ENCODE data around the gene CFTR. TPM values are rescaled to one million over a fixed set of nuclear protein-coding genes. Genes with fewer than 3 reads are reported as not detected.
"Not testable (repeated sequence)": the region's sequence is repeated elsewhere in the genome, so short reads cannot be mapped to it uniquely, and the experiment has no call there.

Gene CFTR
- polyA plus RNA-seq = not detected

- Mint-ChIP-seq H3K27ac (no peak within 1 kb of the TSS), H3K27me3 (peaks cover 10% of the 10 kb centered on the region), H3K9me3 (no peaks in the 10 kb centered on the region), H3K4me3 (no peak within 1 kb of the TSS), H3K4me1 (peaks cover 0 to 3% (median 0%) of the 10 kb centered on the region in 3 donors), H3K36me3 (no peaks in the 10 kb centered on the region)
Observed at GRCh38 chr7:117479225-117480054, at the start of gene CFTR. TSS of gene CFTR (plus strand) at chr7:117480025. CDS start at chr7:117480095, 70 bp downstream.

GRCh38 chr7:117435475-117436043 is 44.3 kb upstream of the CFTR start:
- Mint-ChIP-seq H3K9me3 (peaks cover 0 to 3% (median 3%) of the 10 kb centered on the region in 3 donors), H3K4me3 (no peak overlapping the region), H3K27me3 (no peaks in the 10 kb centered on the region), H3K36me3 (no peaks in the 10 kb centered on the region), H3K27ac (no peak overlapping the region), H3K4me1 (no peaks in the 10 kb centered on the region)

- Mint-ChIP-seq H3K36me3 (no peaks in the 10 kb centered on the region), H3K27me3 (no peaks in the 10 kb centered on the region), H3K4me3 (no peak overlapping the region), H3K4me1 (no peaks in the 10 kb centered on the region), H3K9me3 (peaks cover 0 to 6% (median 2%) of the 10 kb centered on the region in 3 donors), H3K27ac (no peak overlapping the region)
Observed at GRCh38 chr7:117444646-117445045, 35.2 kb upstream of the CFTR start.

- Mint-ChIP-seq H3K27ac (no peak overlapping the region), H3K27me3 (no peaks in the 10 kb centered on the region), H3K4me1 (no peaks in the 10 kb centered on the region), H3K4me3 (no peak overlapping the region), H3K36me3 (no peaks in the 10 kb centered on the region), H3K9me3 (peaks cover 0 to 12% (median 2%) of the 10 kb centered on the region in 3 donors)
Observed at GRCh38 chr7:117445206-117445605, 34.6 kb upstream of the CFTR start.

- peaks cover 0 to 16% (median 5%) of the 10 kb centered on the region in 3 donors for H3K9me3 Mint-ChIP-seq
- no peaks in the 10 kb centered on the region for H3K27me3 Mint-ChIP-seq
- no peaks in the 10 kb centered on the region for H3K36me3 Mint-ChIP-seq
- no peak overlapping the region for H3K4me3 Mint-ChIP-seq
- no peaks in the 10 kb centered on the region for H3K4me1 Mint-ChIP-seq
- no peak overlapping the region for H3K27ac Mint-ChIP-seq
Observed at GRCh38 chr7:117446220-117446815, 33.5 kb upstream of the CFTR start.

GRCh38 chr7:117448655-117449054 is 31.2 kb upstream of the CFTR start:
- Mint-ChIP-seq H3K4me3 (no peak overlapping the region), H3K27ac (no peak overlapping the region), H3K36me3 (no peaks in the 10 kb centered on the region), H3K27me3 (no peaks in the 10 kb centered on the region), H3K9me3 (peaks cover 0 to 17% (median 5%) of the 10 kb centered on the region in 3 donors), H3K4me1 (no peaks in the 10 kb centered on the region)

- Mint-ChIP-seq H3K36me3 (no peaks in the 10 kb centered on the region), H3K27me3 (no peaks in the 10 kb centered on the region), H3K27ac (no peak overlapping the region), H3K4me3 (no peak overlapping the region), H3K9me3 (peaks cover 0 to 3% (median 0%) of the 10 kb centered on the region in 3 donors), H3K4me1 (no peaks in the 10 kb centered on the region)
Observed at GRCh38 chr7:117458977-117459583, 20.7 kb upstream of the CFTR start.

GRCh38 chr7:117459735-117460134 is 20.1 kb upstream of the CFTR start:
- no peak overlapping the region for H3K4me3 Mint-ChIP-seq
- no peaks in the 10 kb centered on the region for H3K4me1 Mint-ChIP-seq
- H3K27me3 Mint-ChIP-seq = no peaks in the 10 kb centered on the region

GRCh38 chr7:117460815-117461214 is 19.0 kb upstream of the CFTR start:
- not testable (repeated sequence) for H3K4me1 Mint-ChIP-seq, H3K9me3 Mint-ChIP-seq

More at GRCh38 chr7:117459735-117460134, 20.1 kb upstream of the CFTR start:
- H3K9me3 Mint-ChIP-seq = peaks cover 0 to 3% (median 0%) of the 10 kb centered on the region in 3 donors
- H3K36me3 Mint-ChIP-seq = no peaks in the 10 kb centered on the region
- no peak overlapping the region for H3K27ac Mint-ChIP-seq

GRCh38 chr7:117468174-117468573 is 11.7 kb upstream of the CFTR start:
- H3K9me3 Mint-ChIP-seq = no peaks in the 10 kb centered on the region
- no peaks in the 10 kb centered on the region for H3K36me3 Mint-ChIP-seq
- no peaks in the 10 kb centered on the region for H3K27me3 Mint-ChIP-seq
- H3K27ac Mint-ChIP-seq = no peak overlapping the region
- H3K4me1 Mint-ChIP-seq = no peaks in the 10 kb centered on the region
- no peak overlapping the region for H3K4me3 Mint-ChIP-seq

More at GRCh38 chr7:117460815-117461214, 19.0 kb upstream of the CFTR start:
- not testable (repeated sequence) for H3K27ac Mint-ChIP-seq, H3K27me3 Mint-ChIP-seq, H3K36me3 Mint-ChIP-seq, H3K4me3 Mint-ChIP-seq

- Mint-ChIP-seq H3K36me3 (no peaks in the 10 kb centered on the region), H3K27ac (no peak overlapping the region), H3K4me1 (no peaks in the 10 kb centered on the region), H3K27me3 (no peaks in the 10 kb centered on the region), H3K4me3 (no peak overlapping the region), H3K9me3 (no peaks in the 10 kb centered on the region)
Observed at GRCh38 chr7:117470777-117471176, 9.0 kb upstream of the CFTR start.

- H3K36me3 Mint-ChIP-seq = no peaks in the 10 kb centered on the region
- no peaks in the 10 kb centered on the region for H3K27me3 Mint-ChIP-seq
- H3K27ac Mint-ChIP-seq = no peak overlapping the region
- H3K9me3 Mint-ChIP-seq = no peaks in the 10 kb centered on the region
- H3K4me3 Mint-ChIP-seq = no peak overlapping the region
- no peaks in the 10 kb centered on the region for H3K4me1 Mint-ChIP-seq
Observed at GRCh38 chr7:117472335-117472734, 7.5 kb upstream of the CFTR start.

- H3K36me3 Mint-ChIP-seq = no peaks in the 10 kb centered on the region
- no peak overlapping the region for H3K4me3 Mint-ChIP-seq
- no peaks in the 10 kb centered on the region for H3K9me3 Mint-ChIP-seq
- no peak overlapping the region for H3K27ac Mint-ChIP-seq
- peaks cover 0 to 3% (median 0%) of the 10 kb centered on the region in 3 donors for H3K4me1 Mint-ChIP-seq
- H3K27me3 Mint-ChIP-seq = peaks cover 10% of the 10 kb centered on the region
Observed at GRCh38 chr7:117476557-117477215, 3.1 kb upstream of the CFTR start.

- Mint-ChIP-seq H3K4me1 (peaks cover 0 to 3% (median 0%) of the 10 kb centered on the region in 3 donors), H3K36me3 (no peaks in the 10 kb centered on the region), H3K4me3 (no peak overlapping the region), H3K27me3 (peaks cover 10% of the 10 kb centered on the region), H3K27ac (no peak overlapping the region), H3K9me3 (no peaks in the 10 kb centered on the region)
Observed at GRCh38 chr7:117478836-117479224, 995 bp upstream of the CFTR start.

GRCh38 chr7:117480055-117480362 is 184 bp downstream of the CFTR start:
- Mint-ChIP-seq H3K4me1 (peaks cover 0 to 3% (median 0%) of the 10 kb centered on the region in 3 donors), H3K9me3 (no peaks in the 10 kb centered on the region), H3K36me3 (no peaks in the 10 kb centered on the region), H3K27me3 (peaks cover 10% of the 10 kb centered on the region), H3K4me3 (no peak overlapping the region), H3K27ac (no peak overlapping the region)

Data from IgD-negative memory B cell (primary cell).